HEK293 (cell line): Measurements from ENCODE around the gene RIN3.

Source experiments
- CTCF ChIA-PET: fragments of 350-600 bp; formaldehyde crosslinking; extraction: SDS; loops from one replicate; lab custom pipeline; 2021; ENCODE audit warnings: antibody characterized with exemption; lab: Yijun Ruan, JAX
- POLR2A ChIA-PET: fragments of 300-600 bp; formaldehyde crosslinking; extraction: SDS; loops from one replicate; lab custom pipeline; 2020; ENCODE audit warnings: antibody characterized with exemption, inconsistent platforms; lab: Yijun Ruan, JAX
- H3K27ac ChIP-seq: fragments of 200-500 bp; sonication (Bioruptor generic); 2 replicates; pipeline ENCODE4 v1.5.1; 2014; ENCODE audit warnings: low read depth, low read length, control low read depth, inconsistent platforms; ENCODE audit errors: extremely low read depth
- H3K36me3 ChIP-seq, 2 experiments: fragments of 200-500 bp in 1 of 2; sonication (Bioruptor generic) in 1 of 2; 1 replicate in 1 of 2; 2 replicates in 1 of 2; pipeline ENCODE4 v1.5.1; 2014 to 2017; ENCODE audit warnings: inconsistent platforms in 2 of 2, low read length in 2 of 2; ENCODE audit not compliant: control insufficient read depth in 2 of 2, insufficient read depth in 1 of 2
- H3K4me1 ChIP-seq: fragments of 200-500 bp; sonication (Bioruptor generic); 2 replicates; pipeline ENCODE4 v1.5.1; 2014; ENCODE audit warnings: mild to moderate bottlenecking, low read length, inconsistent platforms; ENCODE audit not compliant: control insufficient read depth, insufficient read depth
- H3K4me3 ChIP-seq: 2 replicates; pipeline ENCODE4 v1.5.1; 2011; ENCODE audit warnings: low read depth, mild to moderate bottlenecking, control low read depth, low read length, moderate library complexity
- H3K9me3 ChIP-seq: fragments of 200-500 bp; sonication (Bioruptor generic); 2 replicates; pipeline ENCODE4 v1.5.1; 2014; ENCODE audit warnings: low read depth, low read length, inconsistent platforms; ENCODE audit not compliant: control insufficient read depth, insufficient read depth
- ATF2 ChIP-seq: fragments of 450-650 bp; formaldehyde crosslinking; IDR thresholded peaks from 2 replicates; pipeline ENCODE4 v1.5.1; 2016; ENCODE audit warnings: missing biosample characterization, missing genetic modification characterization, low read depth
- ELK4 ChIP-seq: IDR thresholded peaks from 2 replicates; pipeline ENCODE4 v1.6.1; 2011; ENCODE audit warnings: mild to moderate bottlenecking, low read depth, low read length, borderline replicate concordance
- HOXA7 ChIP-seq: sonication (generic); formaldehyde crosslinking; IDR thresholded peaks from 2 replicates; pipeline ENCODE4 v1.8.1; 2022; ENCODE audit warnings: missing genetic modification reagents, borderline replicate concordance
- PATZ1 ChIP-seq: fragments of 450-650 bp; formaldehyde crosslinking; IDR thresholded peaks from 2 replicates; pipeline ENCODE4 v1.5.1; 2016; ENCODE audit warnings: missing biosample characterization, missing genetic modification characterization
- PRDM10 ChIP-seq: fragments of 450-650 bp; formaldehyde crosslinking; IDR thresholded peaks from 2 replicates; pipeline ENCODE4 v1.5.1; 2016; ENCODE audit warnings: missing biosample characterization, missing genetic modification characterization
- PRDM4 ChIP-seq: fragments of 450-650 bp; formaldehyde crosslinking; IDR thresholded peaks from 2 replicates; pipeline ENCODE4 v1.5.1; 2017; ENCODE audit warnings: missing biosample characterization, missing genetic modification characterization
- SP2 ChIP-seq: fragments of 450-650 bp; formaldehyde crosslinking; IDR thresholded peaks from 2 replicates; pipeline ENCODE4 v1.5.1; 2016; ENCODE audit warnings: missing biosample characterization, missing genetic modification characterization
- ZBTB49 ChIP-seq: fragments of 450-650 bp; formaldehyde crosslinking; IDR thresholded peaks from 2 replicates; pipeline ENCODE4 v1.5.1; 2016; ENCODE audit warnings: missing biosample characterization, missing genetic modification characterization, low read depth
- ZNF175 ChIP-seq: fragments of 450-650 bp; formaldehyde crosslinking; IDR thresholded peaks from 2 replicates; pipeline ENCODE4 v1.5.1; 2016; ENCODE audit warnings: missing biosample characterization, missing genetic modification characterization
- ZNF362 ChIP-seq: fragments of 450-650 bp; formaldehyde crosslinking; IDR thresholded peaks from 2 replicates; pipeline ENCODE4 v1.5.1; 2016; ENCODE audit warnings: missing biosample characterization, missing genetic modification characterization
- ZNF394 ChIP-seq: fragments of 450-650 bp; formaldehyde crosslinking; IDR thresholded peaks from 2 replicates; pipeline ENCODE4 v1.5.1; 2016; ENCODE audit warnings: missing biosample characterization, missing genetic modification characterization, mild to moderate bottlenecking, moderate library complexity, borderline replicate concordance
- ZNF514 ChIP-seq: fragments of 450-650 bp; formaldehyde crosslinking; IDR thresholded peaks from 2 replicates; pipeline ENCODE4 v1.5.1; 2016; ENCODE audit warnings: missing biosample characterization, missing genetic modification characterization
- ZNF548 ChIP-seq: fragments of 450-650 bp; formaldehyde crosslinking; IDR thresholded peaks from 2 replicates; pipeline ENCODE4 v1.5.1; 2016; ENCODE audit warnings: missing biosample characterization, missing genetic modification characterization
- ZNF621 ChIP-seq: fragments of 450-650 bp; formaldehyde crosslinking; IDR thresholded peaks from 2 replicates; pipeline ENCODE4 v1.5.1; 2017; ENCODE audit warnings: missing biosample characterization, missing genetic modification characterization
- ZNF654 ChIP-seq: fragments of 450-650 bp; formaldehyde crosslinking; IDR thresholded peaks from 2 replicates; pipeline ENCODE4 v1.5.1; 2016; ENCODE audit warnings: low read depth, missing biosample characterization, missing genetic modification characterization
- ZNF670 ChIP-seq: fragments of 450-650 bp; formaldehyde crosslinking; IDR thresholded peaks from 2 replicates; pipeline ENCODE4 v1.5.1; 2016; ENCODE audit warnings: missing biosample characterization, missing genetic modification characterization, low read depth
- ZNF747 ChIP-seq: fragments of 450-650 bp; formaldehyde crosslinking; IDR thresholded peaks from 2 replicates; pipeline ENCODE4 v1.5.1; 2016; ENCODE audit warnings: missing biosample characterization, missing genetic modification characterization
- ZSCAN16 ChIP-seq: fragments of 450-650 bp; formaldehyde crosslinking; IDR thresholded peaks from 2 replicates; pipeline ENCODE4 v1.5.1; 2016; ENCODE audit warnings: missing biosample characterization, missing genetic modification characterization

Gene RIN3

GRCh38 chr14:92655419-92656201 lies 142.0 kb downstream of the RIN3 start (continued):
- TF ChIP-seq PATZ1 (tag by site-specific recombination) (no peak), ZNF362 (tag by site-specific recombination) (no peak), ZNF548 (tag by site-specific recombination) (no peak), SP2 (tag by site-specific recombination) (no peak), ZNF394 (tag by site-specific recombination) (no peak), ZNF654 (tag by site-specific recombination) (no peak), PRDM10 (no peak), ATF2 (tag by site-specific recombination) (no peak), ZNF747 (tag by site-specific recombination) (no peak), ZSCAN16 (tag by site-specific recombination) (no peak), PRDM4 (tag by site-specific recombination) (no peak), ZNF621 (tag by site-specific recombination) (no peak), HOXA7 (CRISPR knock-in tag) (no peak)

GRCh38 chr14:92656306-92657081 lies 142.9 kb downstream of the RIN3 start:
- TF ChIP-seq ZNF514 (tag by site-specific recombination) (no peak), ZNF175 (tag by site-specific recombination) (no peak), ZNF670 (tag by site-specific recombination) (no peak), ELK4 (no peak), ZBTB49 (no peak)
- Histone ChIP-seq H3K27ac (no peak overlapping the region), H3K4me3 (no peak overlapping the region), H3K36me3 (no peaks in the 10 kb centered on the region), H3K4me1 (no peaks in the 10 kb centered on the region), H3K9me3 (no peaks in the 10 kb centered on the region)
- ChIA-PET POLR2A (no interaction called here), CTCF (interaction anchor here (0.7 kb wide), 1 partner anchor 160 kb away, joined by 3 read pairs; no protein-coding TSS in a partner anchor)
